MM.1S (cell line): ENCODE measurements around the gene CNGB1.

Experiments used
- DNase-seq: peaks from one replicate; pipeline ENCODE4 v3.0.0-alpha.2; 2015
- H2AFZ ChIP-seq: fragments of 300-600 bp; sonication (generic); 2 replicates; pipeline ENCODE4 v1.6.0; 2016; ENCODE audit warnings: antibody characterized with exemption, low read length
- H3F3A ChIP-seq: fragments of 300-600 bp; sonication (generic); 2 replicates; pipeline ENCODE4 v1.6.1; 2016; ENCODE audit warnings: mild to moderate bottlenecking, antibody characterized with exemption, low read length, moderate library complexity, mixed read lengths; ENCODE audit not compliant: insufficient read depth
- H3K27ac ChIP-seq: fragments of 300-600 bp; sonication (generic); 2 replicates; pipeline ENCODE4 v1.5.1; 2016; ENCODE audit warnings: mild to moderate bottlenecking, low read length
- H3K27me3 ChIP-seq: fragments of 300-600 bp; sonication (generic); replicated peaks from 2 replicates; pipeline ENCODE4 v1.6.0; 2016; ENCODE audit warnings: low read length; ENCODE audit not compliant: insufficient read depth
- H3K36me3 ChIP-seq: fragments of 300-600 bp; sonication (generic); replicated peaks from 2 replicates; pipeline ENCODE4 v1.6.1; 2016; ENCODE audit warnings: mild to moderate bottlenecking, low read length, mixed read lengths; ENCODE audit not compliant: insufficient read depth
- H3K4me1 ChIP-seq: fragments of 300-600 bp; sonication (generic); 2 replicates; pipeline ENCODE4 v1.6.1; 2016; ENCODE audit warnings: low read length, mixed read lengths
- H3K4me2 ChIP-seq: fragments of 300-600 bp; sonication (generic); 2 replicates; pipeline ENCODE4 v1.6.0; 2016; ENCODE audit warnings: low read depth, low read length
- H3K4me3 ChIP-seq: fragments of 300-600 bp; sonication (generic); 2 replicates; pipeline ENCODE4 v1.5.1; 2016; ENCODE audit warnings: low read length, mixed read lengths
- H3K79me2 ChIP-seq: fragments of 300-600 bp; sonication (generic); 2 replicates; pipeline ENCODE4 v1.6.1; 2016; ENCODE audit warnings: mixed run types, low read length, mixed read lengths
- H3K9ac ChIP-seq: fragments of 300-600 bp; sonication (generic); 2 replicates; pipeline ENCODE4 v1.6.1; 2016; ENCODE audit warnings: low read length, mixed read lengths
- H3K9me2 ChIP-seq: fragments of 300-600 bp; sonication (generic); replicated peaks from 2 replicates; pipeline ENCODE4 v1.6.1; 2016; ENCODE audit warnings: mild to moderate bottlenecking, low read length, mixed read lengths; ENCODE audit not compliant: insufficient read depth
- H3K9me3 ChIP-seq: fragments of 300-600 bp; sonication (generic); replicated peaks from 2 replicates; pipeline ENCODE4 v1.6.1; 2016; ENCODE audit warnings: mild to moderate bottlenecking, low read length, mixed read lengths; ENCODE audit not compliant: insufficient read depth
- H4K20me1 ChIP-seq: fragments of 300-600 bp; sonication (generic); 2 replicates; pipeline ENCODE4 v1.6.1; 2016; ENCODE audit warnings: mild to moderate bottlenecking, low read length, moderate library complexity, mixed read lengths; ENCODE audit not compliant: insufficient read depth
- CTCF ChIP-seq: fragments of 300-600 bp; sonication (generic); IDR thresholded peaks from 2 replicates; pipeline ENCODE4 v1.5.1; 2016; ENCODE audit warnings: antibody characterized with exemption, low read length, mixed read lengths
- EZH2 ChIP-seq: fragments of 300-600 bp; sonication (generic); optimal IDR thresholded peaks from 2 replicates; pipeline ENCODE3; 2017; ENCODE audit warnings: low read depth, mild to moderate bottlenecking, antibody characterized with exemption, low read length, mixed read lengths
- EZH2phosphoT487 ChIP-seq: fragments of 300-600 bp; sonication (generic); IDR thresholded peaks from 2 replicates; pipeline ENCODE4 v1.6.1; 2018; ENCODE audit warnings: antibody characterized with exemption, low read length

Gene CNGB1

GRCh38 chr16:58016840-58017446, 46.0 kb upstream of the CNGB1 start:
- no peaks in the 10 kb centered on the region for H3K27me3 ChIP-seq
- no peaks in the 10 kb centered on the region for H3K79me2 ChIP-seq
- H3K4me3 ChIP-seq, result no peak overlapping the region
- H3K4me2 ChIP-seq, result no peak overlapping the region
- DNase-seq, result no peak
- H3K4me1 ChIP-seq, result no peaks in the 10 kb centered on the region
- no peaks in the 10 kb centered on the region for H3F3A ChIP-seq
- H3K27ac ChIP-seq, result no peak overlapping the region
- no peaks in the 10 kb centered on the region for H3K9me3 ChIP-seq
- TF ChIP-seq EZH2phosphoT487, result no peak
- no peak for TF ChIP-seq EZH2
- no peak for TF ChIP-seq CTCF
- H4K20me1 ChIP-seq, result no peaks in the 10 kb centered on the region
- H3K36me3 ChIP-seq, result no peaks in the 10 kb centered on the region
- H2AFZ ChIP-seq, result no peak overlapping the region
- H3K9ac ChIP-seq, result no peak overlapping the region
- no peaks in the 10 kb centered on the region for H3K9me2 ChIP-seq

- Histone ChIP-seq H4K20me1 (no peaks in the 10 kb centered on the region), H3K27ac (no peak overlapping the region), H3K79me2 (no peaks in the 10 kb centered on the region), H3K4me2 (no peak overlapping the region), H3K4me1 (no peaks in the 10 kb centered on the region), H3K4me3 (no peak overlapping the region), H3K36me3 (no peaks in the 10 kb centered on the region), H3K9ac (no peak overlapping the region), H3K27me3 (no peaks in the 10 kb centered on the region), H3K9me3 (no peaks in the 10 kb centered on the region), H2AFZ (no peak overlapping the region), H3F3A (no peaks in the 10 kb centered on the region), H3K9me2 (no peaks in the 10 kb centered on the region)
- DNase-seq, result no peak
- TF ChIP-seq EZH2 (no peak), EZH2phosphoT487 (no peak), CTCF (no peak)
Observed at GRCh38 chr16:58013201-58013956, 42.5 kb upstream of the CNGB1 start.

GRCh38 chr16:58012481-58012880, 41.6 kb upstream of the CNGB1 start:
- no peak overlapping the region for H3K9ac ChIP-seq
- H3F3A ChIP-seq, result no peaks in the 10 kb centered on the region
- H3K4me3 ChIP-seq, result no peak overlapping the region
- no peak for TF ChIP-seq CTCF
- no peak for TF ChIP-seq EZH2phosphoT487
- no peak for TF ChIP-seq EZH2
- H3K79me2 ChIP-seq, result no peaks in the 10 kb centered on the region
- no peak for DNase-seq
- no peak overlapping the region for H2AFZ ChIP-seq
- H3K27ac ChIP-seq, result no peak overlapping the region
- no peaks in the 10 kb centered on the region for H3K36me3 ChIP-seq
- no peaks in the 10 kb centered on the region for H4K20me1 ChIP-seq
- no peaks in the 10 kb centered on the region for H3K9me3 ChIP-seq
- no peaks in the 10 kb centered on the region for H3K9me2 ChIP-seq
- H3K4me2 ChIP-seq, result no peak overlapping the region
- no peaks in the 10 kb centered on the region for H3K27me3 ChIP-seq
- H3K4me1 ChIP-seq, result no peaks in the 10 kb centered on the region
